Activated T-helper 1 cell treated with Interleukin-2 at 50 U/mL for 16 hours (primary cell): ENCODE data around the gene TAP2.

Source experiments
- DNase-seq: peaks from one replicate; pipeline ENCODE4 v3.0.0-alpha.2; 2020; ENCODE audit warnings: low read depth

TAP2 gene

DNA sequence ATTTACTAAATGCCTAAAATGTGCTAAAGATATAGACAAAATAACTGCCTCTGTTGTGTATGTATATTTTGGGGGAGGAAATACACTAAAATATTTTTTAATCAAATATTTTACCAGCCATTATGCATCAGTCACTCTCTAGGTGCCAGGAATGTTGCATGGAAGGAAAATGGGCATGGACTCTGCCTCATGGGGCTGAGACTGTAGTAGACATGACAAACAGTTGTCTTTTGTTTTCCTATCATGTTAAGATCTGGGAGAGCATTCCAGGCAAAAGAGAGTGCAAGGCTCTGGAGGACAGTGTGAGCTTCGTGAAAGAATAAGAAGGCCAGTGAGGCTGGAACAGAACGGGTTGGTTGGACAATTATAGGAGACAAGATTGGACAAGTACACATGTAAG lies 48.2 kb downstream of the TAP2 start:
- DNase-seq, result no peak
